ENCODE measurements around the gene ADARB2.

- TF ChIP-seq POLR2A (IDR thresholded peaks at IDR 0.05) (no peak), CTCF (IDR thresholded peaks at IDR 0.05) (no peak)
These were observed 50.9 kb downstream of the ADARB2 start for GRCh38 chr10:1686491-1686749.
